ENCODE results near the gene DCUN1D1.

- no peak for TF ChIP-seq EZH2 (IDR thresholded peaks at IDR 0.05; ENCODE audit: borderline replicate concordance, low read length)
- no peak for TF ChIP-seq CTCF (conservative IDR thresholded peaks at IDR 0.05 in 1 of 2, IDR thresholded peaks at IDR 0.05 in 1 of 2; ENCODE audit: extremely low read depth in 1 of 2, insufficient read depth in 1 of 2, low read depth in 1 of 2, low read length in 2 of 2)
Observed at GRCh38 chr3:182949688-182950087, 30.6 kb downstream of the DCUN1D1 start.
